ENCODE data around the gene DGKG.

GRCh38 chr3:186280737-186281136 is 81.3 kb downstream of the DGKG start:
- TF ChIP-seq CTCF (IDR thresholded peaks at IDR 0.05) (no peak), EZH2 (IDR thresholded peaks at IDR 0.05; ENCODE audit: borderline replicate concordance, insufficient read depth, low read depth, low read length, poor library complexity, severe bottlenecking) (no peak)

Measured in B cell (primary cell).